ENCODE results near the gene KDM8. TPM values are rescaled to one million over a fixed set of nuclear protein-coding genes. Genes with fewer than 3 reads are reported as not detected.

KDM8 gene
- total RNA-seq, 1 donor from 2014 or later = 1.8 TPM

- no peak for FAIRE-seq
- TF ChIP-seq, protein P1, sequence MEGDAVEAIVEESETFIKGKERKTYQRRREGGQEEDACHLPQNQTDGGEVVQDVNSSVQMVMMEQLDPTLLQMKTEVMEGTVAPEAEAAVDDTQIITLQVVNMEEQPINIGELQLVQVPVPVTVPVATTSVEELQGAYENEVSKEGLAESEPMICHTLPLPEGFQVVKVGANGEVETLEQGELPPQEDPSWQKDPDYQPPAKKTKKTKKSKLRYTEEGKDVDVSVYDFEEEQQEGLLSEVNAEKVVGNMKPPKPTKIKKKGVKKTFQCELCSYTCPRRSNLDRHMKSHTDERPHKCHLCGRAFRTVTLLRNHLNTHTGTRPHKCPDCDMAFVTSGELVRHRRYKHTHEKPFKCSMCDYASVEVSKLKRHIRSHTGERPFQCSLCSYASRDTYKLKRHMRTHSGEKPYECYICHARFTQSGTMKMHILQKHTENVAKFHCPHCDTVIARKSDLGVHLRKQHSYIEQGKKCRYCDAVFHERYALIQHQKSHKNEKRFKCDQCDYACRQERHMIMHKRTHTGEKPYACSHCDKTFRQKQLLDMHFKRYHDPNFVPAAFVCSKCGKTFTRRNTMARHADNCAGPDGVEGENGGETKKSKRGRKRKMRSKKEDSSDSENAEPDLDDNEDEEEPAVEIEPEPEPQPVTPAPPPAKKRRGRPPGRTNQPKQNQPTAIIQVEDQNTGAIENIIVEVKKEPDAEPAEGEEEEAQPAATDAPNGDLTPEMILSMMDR (IDR thresholded peaks at IDR 0.05; ENCODE audit: insufficient read depth, low read length, severe bottlenecking) = no peak
- H3K4me3 ChIP-seq (ENCODE audit: low read depth, low read length) = no peak overlapping the region
Measured at GRCh38 chr16:27185776-27186130, 17.6 kb upstream of the KDM8 start.

GRCh38 chr16:27188633-27189032 is 14.7 kb upstream of the KDM8 start:
- no peaks in the 10 kb centered on the region for H3K36me3 ChIP-seq (ENCODE audit: control insufficient read depth, insufficient read depth, low read length)
- DNase-seq (ENCODE audit: low read depth) (no peak), FAIRE-seq (no peak)
- no peak overlapping the region for H3K4me3 ChIP-seq (ENCODE audit: low read depth, low read length)
- no peaks in the 10 kb centered on the region for H3K27me3 ChIP-seq (ENCODE audit: control insufficient read depth, insufficient read depth, low read length)
- TF ChIP-seq, protein P1 (IDR thresholded peaks at IDR 0.05; ENCODE audit: insufficient read depth, low read length, severe bottlenecking) = no peak

More at GRCh38 chr16:27185776-27186130, 17.6 kb upstream of the KDM8 start:
- Histone ChIP-seq H3K27me3 (ENCODE audit: control insufficient read depth, insufficient read depth, low read length) (peaks cover 5% of the 10 kb centered on the region), H3K36me3 (ENCODE audit: control insufficient read depth, insufficient read depth, low read length) (no peaks in the 10 kb centered on the region)
- DNase-seq (ENCODE audit: low read depth) = no peak

DNA sequence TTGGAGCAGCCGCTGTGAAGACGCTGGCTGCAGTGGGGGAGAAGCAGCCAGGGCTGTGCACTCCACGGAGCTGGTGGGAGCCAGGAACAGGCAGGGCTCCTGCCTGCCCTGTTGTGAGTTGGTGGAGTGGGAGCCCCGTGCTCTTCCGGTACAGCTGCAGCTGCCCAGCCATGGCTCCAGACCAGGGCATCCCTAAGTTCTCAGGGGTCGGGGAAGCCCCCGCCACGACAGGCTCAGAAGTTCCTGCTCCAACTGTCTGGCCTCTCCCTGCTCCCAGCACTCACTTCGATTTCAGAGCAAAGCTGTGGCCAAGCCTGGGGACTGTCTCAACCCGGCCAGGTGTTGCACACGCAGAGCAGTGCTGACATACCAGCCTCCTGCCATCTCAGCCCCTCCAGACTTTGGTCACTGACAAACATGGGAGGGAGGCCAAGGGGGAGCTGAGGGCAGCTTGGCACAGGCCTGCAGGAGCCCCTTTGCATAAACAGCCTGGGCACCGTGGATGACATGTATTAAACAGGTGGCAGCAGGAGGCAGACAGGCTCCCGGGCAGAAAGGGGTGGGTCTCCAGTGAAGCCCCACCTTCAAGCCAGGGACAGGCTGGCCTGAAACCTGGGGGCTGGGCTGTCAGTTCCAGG is 13.9 kb upstream of the KDM8 start:
- DNase-seq (ENCODE audit: low read depth) (no peak), FAIRE-seq (no peak)
- TF ChIP-seq, protein P1 (IDR thresholded peaks at IDR 0.05; ENCODE audit: insufficient read depth, low read length, severe bottlenecking) = no peak
- Histone ChIP-seq H3K36me3 (ENCODE audit: control insufficient read depth, insufficient read depth, low read length) (no peaks in the 10 kb centered on the region), H3K4me3 (ENCODE audit: low read depth, low read length) (no peak overlapping the region), H3K27me3 (ENCODE audit: control insufficient read depth, insufficient read depth, low read length) (no peaks in the 10 kb centered on the region)

GRCh38 chr16:27190316-27190871 is 12.9 kb upstream of the KDM8 start:
- TF ChIP-seq, protein P1 (IDR thresholded peaks at IDR 0.05; ENCODE audit: insufficient read depth, low read length, severe bottlenecking) = no peak
- FAIRE-seq (no peak), DNase-seq (ENCODE audit: low read depth) (no peak)
- H3K4me3 ChIP-seq (ENCODE audit: low read depth, low read length) = no peak overlapping the region
- H3K27me3 ChIP-seq (ENCODE audit: control insufficient read depth, insufficient read depth, low read length) = no peaks in the 10 kb centered on the region
- H3K36me3 ChIP-seq (ENCODE audit: control insufficient read depth, insufficient read depth, low read length) = no peaks in the 10 kb centered on the region

DNA sequence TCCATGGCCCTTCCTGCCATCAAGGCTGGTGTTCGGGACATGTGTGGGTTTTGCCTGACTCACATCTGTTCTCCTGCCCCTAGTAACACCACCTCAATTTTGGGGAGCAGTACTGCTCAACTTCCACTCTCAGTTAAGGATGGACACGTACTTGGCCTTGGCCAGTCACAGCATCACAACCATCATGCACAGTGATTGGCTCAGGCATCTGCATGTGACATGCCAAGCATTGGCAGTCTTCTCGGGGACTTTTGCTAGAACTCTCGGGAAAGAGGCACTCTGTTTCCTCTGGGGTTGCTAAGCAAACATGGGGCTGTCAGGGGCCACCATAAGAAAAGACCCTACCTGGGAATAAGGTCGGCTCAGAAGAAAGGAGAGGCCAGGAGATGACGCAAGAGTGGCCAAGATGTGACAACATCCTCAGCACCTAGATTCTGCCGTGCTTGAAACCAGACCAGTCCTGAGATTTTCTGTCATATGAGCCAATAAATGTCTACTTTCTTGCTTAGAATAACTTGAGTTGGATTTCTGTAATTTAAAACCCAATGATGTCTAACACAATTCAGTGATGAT is 11.9 kb upstream of the KDM8 start:
- H3K4me3 ChIP-seq (ENCODE audit: low read depth, low read length) = no peak overlapping the region
- DNase-seq (ENCODE audit: low read depth) = no peak
- TF ChIP-seq, protein P1 (IDR thresholded peaks at IDR 0.05; ENCODE audit: insufficient read depth, low read length, severe bottlenecking) = no peak
- H3K36me3 ChIP-seq (ENCODE audit: control insufficient read depth, insufficient read depth, low read length) = no peaks in the 10 kb centered on the region
- H3K27me3 ChIP-seq (ENCODE audit: control insufficient read depth, insufficient read depth, low read length) = no peaks in the 10 kb centered on the region
- no peak for FAIRE-seq

All from bronchial epithelial cell (primary cell).